CD4-positive, alpha-beta T cell treated with Interleukin-1 beta for 1 hour (primary cell): Measurements from ENCODE around the gene SH3PXD2A.
"Not testable (repeated sequence)": the region's sequence is repeated elsewhere in the genome, so short reads cannot be mapped to it uniquely, and the experiment has no call there.

Source experiments
- DNase-seq, 2 donors: peaks; one replicate each; pipeline ENCODE4 v3.0.0-alpha.2; 2020 to 2022

SH3PXD2A gene

GRCh38 chr10:103677486-103678177, 177.7 kb downstream of the SH3PXD2A start:
- no peak for DNase-seq

- DNase-seq, result no peak
These were observed 178.4 kb downstream of the SH3PXD2A start for GRCh38 chr10:103676851-103677417.

GRCh38 chr10:103676058-103676785, 179.2 kb downstream of the SH3PXD2A start:
- DNase-seq, result no peak

- no peak for DNase-seq
These were observed 181.8 kb downstream of the SH3PXD2A start for GRCh38 chr10:103673606-103674005.

DNA sequence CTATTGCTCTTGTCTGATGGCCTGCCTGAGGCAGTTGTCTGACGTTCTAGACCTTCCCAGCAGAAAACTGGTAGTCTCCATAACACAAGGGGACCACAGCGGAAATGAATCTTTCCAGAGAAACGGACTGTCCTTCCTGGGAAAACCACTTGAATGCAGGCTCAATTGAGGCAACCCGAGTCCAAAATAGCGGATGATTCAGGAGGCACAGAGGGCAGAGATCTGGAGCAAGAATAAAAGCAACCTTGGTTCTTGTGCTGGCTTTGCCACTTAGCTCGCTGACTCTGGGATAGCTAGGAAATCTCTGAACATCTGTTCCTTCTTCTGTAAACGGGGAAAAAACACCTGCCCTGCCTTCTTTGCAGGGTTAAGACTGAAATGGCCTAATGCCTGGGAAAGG, 183.0 kb downstream of the SH3PXD2A start:
- no peak for DNase-seq

DNA sequence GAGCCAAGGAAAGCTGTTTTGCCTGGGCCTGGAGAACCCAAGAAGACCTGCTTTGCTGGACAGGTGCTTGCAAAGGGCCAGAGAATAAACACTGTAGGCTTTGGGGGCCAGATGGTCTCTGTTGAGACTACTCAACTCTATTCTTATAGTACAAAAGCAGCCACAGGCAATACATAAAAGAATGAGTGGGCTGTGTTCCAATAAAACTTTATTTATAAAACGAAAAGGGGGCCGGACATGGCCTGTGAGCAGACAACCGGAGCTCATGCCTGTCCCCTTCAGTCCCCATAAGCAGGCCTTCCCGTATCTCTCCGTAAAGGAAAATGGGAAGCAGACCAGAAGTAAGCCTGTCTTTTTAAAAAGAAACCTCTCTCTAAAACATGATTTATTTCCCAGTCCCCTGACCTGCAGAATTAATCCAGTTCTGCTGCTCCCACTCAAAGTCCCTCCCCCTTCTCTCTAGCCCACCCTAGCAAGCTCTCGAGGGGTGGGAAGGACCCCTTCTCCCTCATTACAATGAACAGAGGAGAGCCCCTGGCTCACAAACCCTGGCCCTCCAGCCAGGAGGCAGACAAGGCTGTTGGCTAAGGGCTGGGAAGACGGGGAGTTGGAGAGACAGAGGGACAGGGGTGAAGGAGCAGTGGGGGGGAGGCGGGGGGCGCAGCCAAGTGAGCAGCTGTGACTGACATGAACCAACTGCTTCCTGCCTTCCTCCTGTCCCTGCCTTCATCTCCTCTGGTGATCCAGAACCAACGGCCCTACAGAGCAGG, 184.1 kb downstream of the SH3PXD2A start:
- DNase-seq, result no peak

GRCh38 chr10:103669944-103670343, 185.4 kb downstream of the SH3PXD2A start:
- no peak for DNase-seq

DNA sequence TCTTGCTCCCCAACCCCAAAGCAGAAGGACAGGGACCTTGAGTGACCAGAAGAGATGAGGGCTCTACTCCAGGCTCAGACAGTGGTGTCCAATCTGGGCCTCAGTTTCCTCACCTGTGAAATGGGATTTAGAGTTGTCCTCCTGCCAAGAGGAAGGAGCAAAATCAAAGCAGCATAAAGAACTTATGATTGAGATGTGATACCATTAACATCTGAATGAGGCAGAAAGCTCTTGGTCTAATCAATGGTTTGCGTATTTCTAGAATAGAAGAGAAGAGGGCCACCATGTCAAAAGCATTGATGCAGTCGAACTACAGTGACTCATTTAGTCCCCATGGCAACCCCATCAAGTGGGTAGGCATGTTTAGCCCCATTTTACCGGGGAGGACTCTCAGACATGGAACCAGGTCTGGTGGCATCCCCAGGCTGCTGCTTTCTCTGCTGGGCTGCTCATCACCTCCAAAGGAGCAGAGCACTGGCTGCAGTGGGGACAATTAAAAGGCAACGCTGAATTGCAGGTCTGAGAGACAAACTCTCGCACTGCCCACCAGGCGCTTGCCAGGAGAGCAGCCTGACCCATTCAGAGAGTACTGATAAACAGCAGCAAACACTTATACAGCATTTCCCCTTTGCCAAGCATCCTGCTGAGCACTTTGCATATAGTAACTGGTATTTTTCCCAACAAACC, 186.0 kb downstream of the SH3PXD2A start:
- no peak for DNase-seq

DNA sequence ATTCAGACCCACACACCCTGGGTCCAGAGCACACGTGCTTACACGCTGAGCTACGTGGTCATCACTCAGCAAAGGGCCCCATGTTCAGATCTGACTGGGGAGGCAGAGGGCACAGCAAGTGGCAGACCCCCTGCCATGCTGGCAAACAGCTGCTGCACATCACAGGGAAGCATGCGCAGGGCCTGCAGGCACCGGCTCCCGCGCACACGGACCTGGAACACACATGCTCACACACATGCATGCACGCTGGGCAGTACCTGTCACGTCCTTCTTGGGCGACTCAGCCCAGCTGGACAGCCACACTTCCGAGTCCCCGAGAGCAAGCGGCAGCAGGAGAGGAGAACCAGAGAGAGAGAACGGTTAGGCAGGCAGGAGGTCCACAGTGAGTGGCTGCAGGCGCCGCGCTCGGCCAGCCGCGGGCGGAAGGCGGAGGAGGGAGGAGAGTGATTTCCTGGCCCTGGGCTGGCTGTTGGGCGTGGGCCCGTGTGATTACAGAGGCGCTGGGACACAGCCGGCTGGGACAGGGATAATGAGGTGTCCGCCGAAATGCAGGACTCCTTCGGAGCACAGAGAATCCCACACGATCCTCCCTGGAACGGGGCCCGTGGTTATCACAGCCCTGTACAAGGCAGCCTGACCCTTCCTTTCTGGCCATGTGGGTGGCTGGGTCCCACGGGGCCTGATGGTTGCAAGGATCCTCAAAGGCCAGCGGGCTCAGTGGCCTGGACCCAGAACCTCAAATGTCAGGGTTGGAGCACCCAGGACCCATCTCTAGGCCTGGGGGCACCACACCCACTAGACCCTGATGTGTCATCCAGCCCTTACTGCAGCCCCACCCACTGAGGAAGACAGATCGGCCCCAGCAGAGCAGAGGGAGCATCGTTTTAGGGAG, 186.8 kb downstream of the SH3PXD2A start:
- no peak for DNase-seq

DNA sequence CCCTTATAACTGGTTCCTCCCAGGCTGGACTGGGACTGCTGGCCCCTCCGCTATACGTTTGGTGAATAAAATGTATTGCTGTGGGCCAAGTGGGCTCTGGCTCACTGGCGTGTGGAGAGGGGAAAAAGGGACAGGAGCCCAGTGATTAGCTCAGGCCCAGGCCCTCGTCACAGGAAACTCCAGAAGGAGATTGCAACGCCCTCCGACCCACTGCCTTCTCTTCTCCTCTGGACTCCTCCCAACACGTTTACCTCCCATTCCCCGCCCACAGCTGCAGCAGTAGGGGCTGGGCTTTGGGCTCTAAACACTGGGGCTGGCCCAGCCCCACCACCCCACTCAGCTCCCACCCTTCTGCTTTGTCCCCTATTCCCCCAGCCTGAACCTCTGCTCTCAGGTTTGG, 188.0 kb downstream of the SH3PXD2A start:
- DNase-seq, result no peak

- no peak for DNase-seq
These were observed 188.6 kb downstream of the SH3PXD2A start for GRCh38 chr10:103666762-103667150.

DNA sequence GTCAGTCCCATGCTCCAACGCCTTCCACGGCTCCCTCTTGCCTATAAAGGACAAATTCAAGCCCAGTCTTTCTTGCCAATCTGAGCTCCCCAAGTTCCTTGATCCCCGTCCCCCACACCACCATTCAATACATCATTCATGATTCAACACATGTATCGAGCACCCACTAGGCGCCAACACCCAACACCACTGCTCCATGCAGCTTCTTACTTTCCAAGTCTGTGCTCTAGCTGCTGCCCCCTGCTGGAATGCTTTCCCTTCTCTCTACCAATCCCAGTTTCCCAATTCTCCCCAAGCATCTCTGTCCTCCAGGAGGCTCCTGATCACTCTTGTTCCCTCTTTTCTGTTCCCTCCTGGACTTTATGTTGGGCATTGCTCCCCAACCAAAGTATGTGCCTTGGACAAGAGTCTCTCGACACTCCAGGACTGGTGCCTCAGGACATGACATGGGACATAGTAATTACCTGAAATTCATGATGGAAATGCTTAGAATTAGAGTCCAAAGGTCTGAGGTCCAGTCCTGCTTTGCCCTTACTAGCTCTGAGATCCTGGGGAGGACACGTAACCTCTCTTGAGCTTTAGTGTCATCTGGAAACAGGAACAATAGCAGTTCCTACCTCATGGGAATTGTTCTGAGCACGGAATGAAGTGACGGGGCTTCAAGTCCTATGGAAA, 189.2 kb downstream of the SH3PXD2A start:
- no peak for DNase-seq

DNA sequence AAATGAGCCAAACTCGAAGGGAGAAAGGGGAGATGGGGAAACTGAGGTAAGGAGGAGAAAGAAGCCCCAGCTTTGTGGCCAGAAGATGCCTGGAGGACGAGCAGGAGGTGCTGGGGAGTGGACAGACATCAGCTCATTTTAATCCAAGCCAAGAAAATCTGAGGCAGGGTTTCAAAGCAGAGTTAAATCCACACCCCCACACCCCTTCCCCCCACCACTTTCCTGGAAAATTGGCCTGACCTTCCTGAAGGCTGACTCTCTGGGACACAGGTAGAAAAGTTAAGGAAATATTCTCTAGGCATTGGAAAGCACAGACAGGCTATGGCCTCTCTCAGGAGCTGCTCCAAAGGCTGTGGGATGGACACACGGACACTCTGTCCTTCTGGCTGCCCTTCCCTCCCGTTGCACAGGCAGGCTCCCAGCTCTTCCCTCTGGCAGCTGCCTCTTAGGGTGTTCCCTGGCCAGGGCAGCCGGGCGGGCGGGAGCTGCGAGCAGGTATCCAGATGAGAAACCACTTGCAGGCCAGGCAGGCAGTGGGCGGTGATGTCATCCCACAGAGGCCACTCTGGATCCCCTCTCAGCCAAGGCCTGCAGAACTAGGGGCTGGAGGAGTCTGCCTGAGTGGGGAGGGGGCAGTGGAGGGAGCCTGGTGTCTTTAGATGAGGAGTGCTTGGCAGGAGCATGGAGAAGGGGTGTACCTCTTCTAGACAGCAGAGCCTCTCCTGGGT, 190.1 kb downstream of the SH3PXD2A start:
- no peak for DNase-seq

GRCh38 chr10:103663802-103664201, 191.6 kb downstream of the SH3PXD2A start:
- DNase-seq, result no peak

DNA sequence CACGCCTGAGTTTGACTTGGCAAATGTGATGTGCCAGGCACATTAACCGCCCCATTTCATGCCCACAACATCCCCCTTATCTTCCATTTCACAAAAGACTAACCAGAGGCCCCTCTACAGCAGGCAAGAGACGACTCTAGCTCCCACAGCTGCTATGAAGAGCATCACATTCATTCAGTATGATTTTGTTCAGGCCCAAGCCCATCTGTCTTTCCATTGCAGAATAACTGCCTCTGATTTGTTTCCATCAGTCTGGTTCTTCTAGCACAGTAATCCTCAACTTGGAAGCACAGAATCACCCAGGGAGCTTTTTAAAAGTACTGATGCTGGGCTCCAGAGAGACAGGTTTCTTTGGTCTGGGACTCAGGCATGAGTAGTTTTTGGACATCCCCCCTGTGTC, 192.1 kb downstream of the SH3PXD2A start:
- no peak for DNase-seq

GRCh38 chr10:103662704-103663103, 192.7 kb downstream of the SH3PXD2A start:
- DNase-seq, result not testable (repeated sequence)

DNA sequence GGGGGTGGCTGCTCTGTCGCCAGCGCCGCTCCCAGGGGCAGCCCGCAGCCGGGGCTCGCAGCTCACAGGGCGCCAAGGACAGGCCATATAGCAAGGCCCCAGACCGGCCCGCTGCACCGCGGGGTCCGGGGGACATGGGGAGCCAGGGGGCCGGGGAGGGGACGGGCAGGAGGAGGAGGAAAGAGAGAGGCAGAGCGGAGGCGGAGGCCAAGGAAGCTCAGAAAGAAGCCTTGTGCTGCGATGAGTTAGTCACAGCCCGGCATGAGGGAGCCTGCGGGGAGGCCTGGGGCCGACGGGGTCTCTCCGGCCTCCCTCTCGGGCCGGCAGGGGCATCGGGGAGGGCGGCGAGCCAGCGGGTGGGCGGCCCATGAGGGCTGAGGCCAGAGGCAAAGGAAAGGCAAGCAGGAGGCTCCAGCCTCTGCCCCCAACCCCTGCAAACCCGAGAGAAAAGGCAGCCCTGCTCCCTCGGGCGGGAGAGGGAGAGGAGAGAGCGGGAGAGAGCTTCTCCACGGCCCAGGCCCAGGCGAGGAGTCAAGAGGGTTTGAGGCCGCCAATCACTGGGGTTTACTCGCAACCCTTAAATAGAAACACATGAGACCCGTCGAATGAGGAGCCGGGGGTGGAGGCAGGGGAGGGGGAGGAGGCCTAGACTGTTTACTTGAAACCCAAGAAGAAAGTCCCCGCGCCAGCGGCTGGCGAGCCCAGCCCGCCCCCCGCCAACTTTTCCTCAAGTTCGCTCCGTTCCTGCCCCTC, 194.0 kb downstream of the SH3PXD2A start:
- peak; percentile 55 to 63 for DNase-seq

DNA sequence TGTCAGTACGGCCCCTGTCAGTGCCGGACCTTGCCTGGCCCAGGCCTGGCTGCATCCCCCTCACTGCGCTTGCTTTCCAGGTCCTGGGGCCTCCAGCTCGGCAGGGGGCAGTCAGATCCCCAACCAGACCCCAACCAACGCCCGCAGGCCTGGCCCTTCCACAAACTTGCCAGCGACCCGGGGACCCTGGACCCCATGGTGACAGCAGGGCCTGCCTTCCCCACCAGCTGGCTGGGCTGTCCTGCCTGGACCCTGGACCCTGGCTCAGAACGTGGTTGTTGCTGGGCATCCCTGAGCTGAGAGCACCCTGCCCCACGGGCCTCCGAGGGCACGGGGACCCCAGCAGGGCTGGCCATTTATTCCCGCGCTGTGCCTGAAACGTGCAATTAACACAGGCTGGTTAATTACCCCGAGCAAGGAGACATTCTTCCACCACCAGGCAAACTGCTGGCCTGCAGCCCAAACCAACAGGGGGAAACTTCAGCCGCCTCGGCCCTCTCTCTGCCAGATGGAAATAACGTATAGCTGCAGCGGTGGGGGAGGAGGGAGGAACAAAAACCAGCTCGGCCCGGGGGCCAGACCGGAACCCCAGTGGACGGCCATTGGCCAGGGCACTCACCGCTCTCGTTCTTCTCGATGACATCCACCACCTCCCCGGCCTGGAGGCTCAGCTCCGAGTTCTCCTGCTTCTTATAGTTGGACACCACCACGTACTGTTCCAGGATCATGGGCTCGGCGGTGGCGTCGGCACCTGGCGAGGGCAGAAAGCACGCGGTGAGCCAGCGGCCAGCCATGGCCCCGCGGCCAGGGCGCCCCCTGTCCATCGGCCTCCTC, 194.8 kb downstream of the SH3PXD2A start:
- DNase-seq, result no peak
